Sigmoid colon (tissue), 4 donors: Measurements from ENCODE around the gene C9.

Source experiments
- CTCF ChIP-seq, 4 experiments: fragments of 450-650 bp in 3 of 4; fragments of 200-600 bp in 1 of 4; IDR thresholded peaks; one replicate each; pipeline ENCODE4 v1.5.1; 2016 to 2019; ENCODE audit warnings: antibody characterized with exemption in 4 of 4, mild to moderate bottlenecking in 3 of 4, moderate library complexity in 2 of 4
- POLR2A ChIP-seq, 2 donors: fragments of 450-650 bp; IDR thresholded peaks; one replicate each; pipeline ENCODE4 v1.6.1; 2016; ENCODE audit warnings: antibody characterized with exemption in 2 of 2, mild to moderate bottlenecking in 2 of 2, moderate library complexity in 2 of 2
- POLR2AphosphoS5 ChIP-seq, 4 donors: sonication (generic); formaldehyde crosslinking; IDR thresholded peaks; one replicate each; pipeline ENCODE4 v1.6.1; 2017; ENCODE audit warnings: antibody characterized with exemption in 4 of 4

GRCh38 chr5:39376293-39376714 lies 12.0 kb upstream of the C9 start:
- peak; percentile 47 to 81 (median 70) for TF ChIP-seq CTCF (IDR thresholded peaks at IDR 0.05)
- TF ChIP-seq POLR2AphosphoS5 (IDR thresholded peaks at IDR 0.05): no peak
- TF ChIP-seq POLR2A (IDR thresholded peaks at IDR 0.05): no peak
